HEK293 (cell line): Measurements from ENCODE around the gene ROBO1.

Experiments
- CTCF ChIA-PET: fragments of 350-600 bp; formaldehyde crosslinking; extraction: SDS; loops from one replicate; lab custom pipeline; 2021; ENCODE audit warnings: antibody characterized with exemption; lab: Yijun Ruan, JAX
- POLR2A ChIA-PET: fragments of 300-600 bp; formaldehyde crosslinking; extraction: SDS; loops from one replicate; lab custom pipeline; 2020; ENCODE audit warnings: antibody characterized with exemption, inconsistent platforms; lab: Yijun Ruan, JAX
- H3K27ac ChIP-seq: fragments of 200-500 bp; sonication (Bioruptor generic); 2 replicates; pipeline ENCODE4 v1.5.1; 2014; ENCODE audit warnings: low read depth, low read length, control low read depth, inconsistent platforms; ENCODE audit errors: extremely low read depth
- H3K36me3 ChIP-seq, 2 experiments: fragments of 200-500 bp in 1 of 2; sonication (Bioruptor generic) in 1 of 2; 1 replicate in 1 of 2; 2 replicates in 1 of 2; pipeline ENCODE4 v1.5.1; 2014 to 2017; ENCODE audit warnings: inconsistent platforms in 2 of 2, low read length in 2 of 2; ENCODE audit not compliant: control insufficient read depth in 2 of 2, insufficient read depth in 1 of 2
- H3K4me1 ChIP-seq: fragments of 200-500 bp; sonication (Bioruptor generic); 2 replicates; pipeline ENCODE4 v1.5.1; 2014; ENCODE audit warnings: mild to moderate bottlenecking, low read length, inconsistent platforms; ENCODE audit not compliant: control insufficient read depth, insufficient read depth
- H3K4me3 ChIP-seq: 2 replicates; pipeline ENCODE4 v1.5.1; 2011; ENCODE audit warnings: low read depth, mild to moderate bottlenecking, control low read depth, low read length, moderate library complexity
- H3K9me3 ChIP-seq: fragments of 200-500 bp; sonication (Bioruptor generic); 2 replicates; pipeline ENCODE4 v1.5.1; 2014; ENCODE audit warnings: low read depth, low read length, inconsistent platforms; ENCODE audit not compliant: control insufficient read depth, insufficient read depth
- ZBTB26 ChIP-seq: fragments of 450-650 bp; formaldehyde crosslinking; optimal IDR thresholded peaks from 2 replicates; pipeline ENCODE3; 2016; ENCODE audit warnings: missing biosample characterization, mild to moderate bottlenecking, missing genetic modification characterization
- ZBTB48 ChIP-seq: fragments of 450-650 bp; formaldehyde crosslinking; IDR thresholded peaks from 2 replicates; pipeline ENCODE4 v1.5.1; 2016; ENCODE audit warnings: missing biosample characterization, missing genetic modification characterization
- ZBTB8A ChIP-seq: fragments of 450-650 bp; formaldehyde crosslinking; IDR thresholded peaks from 2 replicates; pipeline ENCODE4 v1.5.1; 2016; ENCODE audit warnings: missing biosample characterization, missing genetic modification characterization
- ZNF112 ChIP-seq: fragments of 450-650 bp; formaldehyde crosslinking; IDR thresholded peaks from 2 replicates; pipeline ENCODE4 v1.5.0; 2017; ENCODE audit warnings: missing biosample characterization, missing genetic modification characterization
- ZNF146 ChIP-seq: fragments of 450-650 bp; formaldehyde crosslinking; IDR thresholded peaks from 2 replicates; pipeline ENCODE4 v1.5.1; 2016; ENCODE audit warnings: missing biosample characterization, missing genetic modification characterization
- ZNF148 ChIP-seq: fragments of 450-650 bp; formaldehyde crosslinking; IDR thresholded peaks from 2 replicates; pipeline ENCODE4 v1.5.0; 2017; ENCODE audit warnings: missing biosample characterization, missing genetic modification characterization, borderline replicate concordance
- ZNF155 ChIP-seq: fragments of 450-650 bp; formaldehyde crosslinking; IDR thresholded peaks from 2 replicates; pipeline ENCODE4 v1.5.1; 2016; ENCODE audit warnings: missing biosample characterization, missing genetic modification characterization
- ZNF157 ChIP-seq: fragments of 450-650 bp; formaldehyde crosslinking; IDR thresholded peaks from 2 replicates; pipeline ENCODE4 v1.5.1; 2016; ENCODE audit warnings: missing biosample characterization, missing genetic modification characterization
- ZNF2 ChIP-seq: fragments of 450-650 bp; formaldehyde crosslinking; IDR thresholded peaks from 2 replicates; pipeline ENCODE4 v1.5.1; 2016; ENCODE audit warnings: missing biosample characterization, missing genetic modification characterization
- ZNF221 ChIP-seq: fragments of 450-650 bp; formaldehyde crosslinking; IDR thresholded peaks from 2 replicates; pipeline ENCODE4 v1.5.1; 2017; ENCODE audit warnings: missing biosample characterization, missing genetic modification characterization, borderline replicate concordance
- ZNF280D ChIP-seq: fragments of 450-650 bp; formaldehyde crosslinking; IDR thresholded peaks from 2 replicates; pipeline ENCODE4 v1.5.1; 2016; ENCODE audit warnings: missing biosample characterization, missing genetic modification characterization
- ZNF398 ChIP-seq: fragments of 450-650 bp; formaldehyde crosslinking; IDR thresholded peaks from 2 replicates; pipeline ENCODE4 v1.5.1; 2017; ENCODE audit warnings: missing biosample characterization, missing genetic modification characterization
- ZNF449 ChIP-seq: fragments of 450-650 bp; formaldehyde crosslinking; IDR thresholded peaks from 2 replicates; pipeline ENCODE4 v1.5.1; 2017; ENCODE audit warnings: missing biosample characterization, mild to moderate bottlenecking, missing genetic modification characterization, moderate library complexity
- ZNF501 ChIP-seq: fragments of 450-650 bp; formaldehyde crosslinking; IDR thresholded peaks from 2 replicates; pipeline ENCODE4 v1.5.1; 2016; ENCODE audit warnings: missing biosample characterization, missing genetic modification characterization
- ZNF514 ChIP-seq: fragments of 450-650 bp; formaldehyde crosslinking; IDR thresholded peaks from 2 replicates; pipeline ENCODE4 v1.5.1; 2016; ENCODE audit warnings: missing biosample characterization, missing genetic modification characterization
- ZNF521 ChIP-seq: fragments of 450-650 bp; formaldehyde crosslinking; IDR thresholded peaks from 2 replicates; pipeline ENCODE4 v1.5.1; 2017; ENCODE audit warnings: missing biosample characterization, mild to moderate bottlenecking, missing genetic modification characterization
- ZNF645 ChIP-seq: fragments of 450-650 bp; formaldehyde crosslinking; IDR thresholded peaks from 2 replicates; pipeline ENCODE4; 2016; ENCODE audit warnings: missing biosample characterization, missing genetic modification characterization
- ZNF785 ChIP-seq: fragments of 450-650 bp; formaldehyde crosslinking; IDR thresholded peaks from 2 replicates; pipeline ENCODE4 v1.5.1; 2016; ENCODE audit warnings: missing biosample characterization, missing genetic modification characterization
- ZNF837 ChIP-seq: fragments of 450-650 bp; formaldehyde crosslinking; IDR thresholded peaks from 2 replicates; pipeline ENCODE4 v1.5.1; 2016; ENCODE audit warnings: missing biosample characterization, missing genetic modification characterization
- ZSCAN30 ChIP-seq: fragments of 450-650 bp; IDR thresholded peaks from 2 replicates; pipeline ENCODE4 v1.5.1; 2018; ENCODE audit warnings: missing biosample characterization, mild to moderate bottlenecking, missing genetic modification characterization, moderate library complexity

Gene ROBO1

GRCh38 chr3:79285871-79286270 is 481.9 kb downstream of the ROBO1 start:
- CTCF ChIA-PET: no interaction called here
- POLR2A ChIA-PET: no interaction called here

GRCh38 chr3:79285380-79285779 is 482.4 kb downstream of the ROBO1 start:
- CTCF ChIA-PET: no interaction called here

More at GRCh38 chr3:79285871-79286270, 481.9 kb downstream of the ROBO1 start:
- TF ChIP-seq ZSCAN30 (tag by site-specific recombination): no peak
- Histone ChIP-seq H3K36me3 (no peaks in the 10 kb centered on the region), H3K9me3 (no peaks in the 10 kb centered on the region), H3K4me3 (no peak overlapping the region), H3K4me1 (no peaks in the 10 kb centered on the region), H3K27ac (no peak overlapping the region)

More at GRCh38 chr3:79285380-79285779, 482.4 kb downstream of the ROBO1 start:
- Histone ChIP-seq H3K4me1 (no peaks in the 10 kb centered on the region), H3K9me3 (no peaks in the 10 kb centered on the region), H3K4me3 (no peak overlapping the region), H3K36me3 (no peaks in the 10 kb centered on the region), H3K27ac (no peak overlapping the region)
- TF ChIP-seq ZNF221 (tag by site-specific recombination): no peak
- no peak for TF ChIP-seq ZBTB8A (tag by site-specific recombination)
- no peak for TF ChIP-seq ZBTB26 (tag by site-specific recombination)
- no peak for TF ChIP-seq ZNF148 (tag by site-specific recombination)
- no peak for TF ChIP-seq ZNF146
- TF ChIP-seq ZNF837 (tag by site-specific recombination): no peak
- no peak for TF ChIP-seq ZNF155
- no peak for TF ChIP-seq ZNF501 (tag by site-specific recombination)
- TF ChIP-seq ZNF112 (tag by site-specific recombination): no peak
- no peak for TF ChIP-seq ZNF785 (tag by site-specific recombination)
- TF ChIP-seq ZNF398 (tag by site-specific recombination): no peak
- TF ChIP-seq ZNF157: no peak
- no peak for TF ChIP-seq ZNF280D (tag by site-specific recombination)
- no peak for TF ChIP-seq ZBTB48 (tag by site-specific recombination)
- no peak for TF ChIP-seq ZNF514 (tag by site-specific recombination)
- TF ChIP-seq ZNF2 (tag by site-specific recombination): no peak
- no peak for TF ChIP-seq ZNF521 (tag by site-specific recombination)
- TF ChIP-seq ZNF645 (tag by site-specific recombination): no peak
- TF ChIP-seq ZNF449: no peak
- POLR2A ChIA-PET: no interaction called here
